GM21529 (cell line): ENCODE results near the gene ART1.
"Not testable (repeated sequence)": the region's sequence is repeated elsewhere in the genome, so short reads cannot be mapped to it uniquely, and the experiment has no call there.

Experiments
- ATAC-seq: cut with Tn5 transposase; IDR thresholded peaks from one replicate; pipeline ENCODE4 v1.9.1; 2021; ENCODE audit not compliant: unreplicated experiment

ART1 gene

DNA sequence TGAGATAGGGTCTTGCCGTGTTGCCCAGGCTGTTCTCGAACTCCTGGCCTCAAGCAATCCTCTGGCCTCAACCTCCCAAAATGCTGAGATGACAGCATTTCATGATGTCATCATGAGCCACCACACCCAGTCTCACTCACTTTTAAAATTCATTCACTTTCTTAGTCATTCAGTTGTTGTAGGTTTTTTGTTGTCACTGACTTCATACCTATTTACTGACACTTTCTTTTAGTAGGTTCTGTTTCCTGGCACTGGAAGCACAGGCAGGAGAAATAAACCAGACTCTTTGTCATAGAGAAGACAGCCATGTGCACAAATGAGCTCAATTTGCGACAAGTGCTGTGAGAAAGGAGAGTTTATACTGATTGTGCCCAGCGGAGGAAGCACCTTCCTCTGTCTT, 13.6 kb upstream of the ART1 start:
- ATAC-seq, result no peak

DNA sequence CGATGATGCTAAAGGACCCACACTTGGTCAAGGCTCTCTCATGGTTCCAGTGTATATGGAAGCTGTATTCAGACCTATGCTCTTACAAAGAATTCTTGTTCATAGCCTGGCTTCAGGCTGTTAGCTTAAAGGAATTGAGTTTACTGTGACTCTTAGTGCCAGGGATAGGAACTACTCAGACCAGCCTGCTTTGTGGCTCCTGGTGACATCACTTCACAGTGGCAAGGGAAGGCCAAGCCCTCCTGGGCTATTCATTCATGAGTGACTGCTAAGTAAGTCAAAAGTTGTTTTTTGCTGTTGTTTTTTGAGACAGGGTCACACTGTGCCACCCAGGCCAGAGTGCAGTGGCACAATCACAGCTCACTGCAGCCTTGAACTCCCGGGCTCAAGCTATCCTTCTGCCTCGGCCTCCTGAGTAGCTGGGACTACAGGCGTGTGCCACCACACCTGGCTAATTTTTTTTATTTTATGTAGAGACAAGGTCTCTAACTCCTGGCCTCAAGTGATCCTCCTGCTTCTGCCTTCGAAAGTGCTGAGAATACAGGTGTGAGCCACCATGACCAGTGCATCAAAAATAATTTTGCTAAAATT, 12.8 kb upstream of the ART1 start:
- no peak for ATAC-seq

DNA sequence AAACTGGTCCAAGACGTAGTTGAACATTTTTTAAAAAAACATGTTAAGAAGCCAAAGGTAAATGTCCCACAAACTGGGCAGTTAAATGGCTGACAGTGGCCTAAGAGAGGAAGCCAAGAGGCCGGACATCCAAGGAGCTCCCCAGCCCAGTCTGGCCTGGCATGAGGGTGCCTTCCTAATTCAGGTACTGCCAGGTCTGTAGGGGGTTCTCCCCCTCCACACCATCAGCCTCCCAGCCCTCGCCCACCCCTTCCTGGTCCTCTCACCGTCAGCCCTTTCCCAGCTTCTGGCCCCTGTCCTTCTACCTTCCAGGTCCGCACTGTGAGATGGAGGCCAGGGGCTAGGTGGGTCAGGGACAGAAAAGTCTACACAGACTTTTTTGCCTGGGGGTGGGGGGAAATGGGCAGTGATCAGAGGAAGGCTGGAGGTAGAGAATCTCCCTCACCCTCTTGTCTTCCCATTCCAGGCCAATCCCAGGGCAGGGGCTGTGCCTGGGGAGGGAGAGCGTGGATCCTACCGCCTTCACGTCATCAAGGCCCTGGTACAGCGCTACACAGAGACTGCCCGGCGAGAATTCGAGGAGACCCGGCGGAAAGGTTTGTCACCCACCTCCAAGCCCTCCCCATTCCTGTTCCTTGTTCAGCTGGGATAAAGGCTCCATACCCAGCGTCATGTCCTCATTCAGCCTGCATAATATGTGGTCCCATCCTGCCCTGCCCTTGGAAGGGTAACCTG, 9.1 kb upstream of the ART1 start:
- no peak for ATAC-seq

DNA sequence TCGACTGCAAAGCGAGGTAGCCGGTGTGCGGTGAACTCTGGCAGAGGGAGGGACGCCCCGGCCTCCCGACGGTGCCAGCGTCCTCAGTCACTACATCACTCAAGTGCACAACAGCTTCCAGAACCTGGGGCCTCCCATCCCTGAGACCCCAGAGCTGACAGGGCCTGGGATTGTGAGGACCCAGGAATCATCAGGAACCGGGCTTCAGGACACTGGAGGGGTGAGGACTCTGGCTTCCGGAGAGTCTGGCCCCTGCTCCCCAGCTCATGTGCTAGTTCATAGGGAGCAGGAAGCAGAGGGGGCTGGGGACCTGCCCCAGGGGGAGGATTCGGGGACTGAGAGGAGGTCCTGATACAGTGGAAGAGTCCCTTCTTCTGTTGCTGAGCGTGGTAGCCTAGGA, 7.7 kb upstream of the ART1 start:
- no peak for ATAC-seq

DNA sequence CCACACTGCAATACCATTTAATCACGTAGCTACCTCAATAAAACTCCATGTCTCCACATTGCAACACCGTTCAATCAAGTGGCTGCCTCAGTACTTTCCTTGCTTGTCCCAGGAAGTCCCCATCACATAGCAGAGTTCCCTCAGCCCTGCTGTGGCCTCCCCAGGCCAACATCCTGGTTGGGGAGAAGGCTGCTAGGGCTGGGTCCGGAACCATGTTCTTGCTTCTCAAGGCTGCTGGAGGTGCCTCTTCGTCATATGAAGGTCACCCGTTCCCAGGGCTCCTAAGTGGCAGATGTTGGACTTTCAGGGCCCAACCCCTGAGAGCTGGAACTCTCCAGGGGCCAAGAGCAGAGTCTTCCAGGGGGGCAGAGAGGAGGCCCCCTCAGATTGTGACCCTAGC, 6.4 kb upstream of the ART1 start:
- ATAC-seq, result no peak

DNA sequence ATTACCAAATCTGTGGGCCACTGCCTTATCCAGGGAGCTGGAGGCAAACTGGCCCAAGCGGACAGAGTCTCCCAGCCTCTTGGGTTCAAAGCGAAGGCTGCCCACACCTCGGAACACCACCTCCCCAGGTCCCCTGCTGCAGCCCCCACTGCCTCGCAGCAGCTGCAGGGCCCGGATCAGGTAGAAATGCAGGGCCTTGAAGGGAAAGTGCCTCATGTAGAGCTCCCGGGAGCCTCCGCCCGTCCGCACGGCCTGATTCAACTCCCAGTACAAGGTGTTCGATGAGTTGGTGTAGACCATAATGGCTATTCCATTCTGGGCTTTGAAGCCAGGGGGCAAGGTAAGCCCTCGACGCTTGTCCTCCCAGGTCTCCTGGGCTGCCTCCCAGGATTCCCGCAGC, 5.1 kb upstream of the ART1 start:
- ATAC-seq, result no peak

DNA sequence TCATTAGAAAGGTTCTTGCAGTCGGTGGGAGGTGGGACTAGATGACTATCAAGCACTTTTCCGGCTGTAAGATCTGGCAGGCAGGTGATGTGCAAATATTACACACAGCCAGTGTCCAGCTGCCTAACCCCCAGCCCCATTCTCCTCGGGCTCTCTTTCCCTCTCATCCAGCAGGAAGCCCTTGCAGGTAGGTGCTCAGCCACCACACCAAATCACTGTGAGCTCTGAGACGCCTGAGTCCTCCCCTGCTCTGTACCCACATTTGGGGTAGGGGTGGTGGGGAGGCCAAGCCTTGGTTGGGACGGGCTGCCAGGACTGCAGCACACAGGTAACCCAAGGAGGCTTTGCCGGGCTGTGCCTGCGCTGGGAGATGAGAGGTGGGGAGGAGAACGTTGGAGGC, 3.7 kb upstream of the ART1 start:
- ATAC-seq, result no peak

DNA sequence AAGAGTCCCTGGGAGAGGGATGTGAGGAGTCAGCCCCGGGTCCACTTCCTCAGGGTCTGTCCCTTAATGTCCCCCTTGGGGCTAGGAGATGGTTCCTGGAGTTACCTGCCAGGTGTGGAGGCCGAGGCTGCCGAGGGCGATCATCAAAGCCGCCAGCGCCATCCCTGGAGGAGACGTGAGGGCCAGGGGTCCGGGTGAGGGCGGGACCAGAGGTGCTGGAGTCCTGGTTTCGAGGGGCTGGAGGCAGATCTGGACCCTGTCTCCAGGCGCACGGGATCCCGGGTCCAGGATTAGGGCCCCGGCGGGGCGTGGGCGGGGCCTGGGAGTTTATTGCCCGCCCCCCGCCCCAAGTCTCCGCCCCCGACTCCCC, 3.2 kb upstream of the ART1 start, which contains the start of gene ART5:
ART5 (minus strand) TSS at position 292 of the 370 bp plus-strand sequence; CDS start at position 162, 130 bp downstream.
- no peak for ATAC-seq

DNA sequence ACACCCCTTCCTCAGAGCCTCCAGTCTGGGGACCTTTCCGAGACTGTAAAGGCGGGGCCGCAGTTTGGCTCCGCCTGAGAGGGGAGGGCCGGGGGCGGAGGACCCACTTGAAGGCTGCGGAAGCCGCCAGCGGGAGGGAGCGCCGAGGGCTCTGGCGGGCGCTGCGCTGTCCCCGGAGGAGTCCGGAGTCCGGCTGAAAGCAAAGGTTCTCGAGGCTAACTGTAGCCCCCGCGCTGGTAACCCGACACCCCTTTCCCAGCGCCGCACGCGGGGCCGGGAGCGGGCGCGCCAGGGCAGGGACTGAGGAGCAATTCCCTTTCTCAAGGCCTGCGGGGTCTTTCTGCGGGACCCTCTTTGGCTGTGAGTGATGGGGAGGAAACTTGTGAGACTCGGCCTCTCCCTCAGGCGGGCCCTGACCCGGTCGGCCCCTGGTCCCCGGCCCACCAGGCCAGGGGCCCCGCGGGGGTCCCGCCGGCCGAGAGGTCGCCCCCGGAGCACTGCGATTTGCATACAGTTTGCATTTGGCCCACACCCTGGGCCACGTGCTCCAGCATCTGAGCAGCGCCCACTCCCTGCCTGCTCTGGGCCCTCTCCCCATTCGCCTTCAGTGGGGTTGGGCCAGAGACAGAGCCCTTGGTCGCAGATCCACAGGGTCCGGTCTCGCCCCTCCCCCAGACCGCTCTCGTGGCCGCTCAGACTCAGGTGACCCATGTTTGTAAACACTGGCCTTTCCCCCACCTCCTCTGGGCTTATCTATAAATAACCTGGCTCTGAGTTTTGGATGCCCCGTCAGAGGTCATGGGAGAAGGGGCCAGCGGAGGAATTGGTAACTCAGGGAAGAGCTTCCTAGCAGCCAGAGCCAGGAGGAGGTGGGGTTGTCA, 2.6 kb upstream of the ART1 start:
- no peak for ATAC-seq

DNA sequence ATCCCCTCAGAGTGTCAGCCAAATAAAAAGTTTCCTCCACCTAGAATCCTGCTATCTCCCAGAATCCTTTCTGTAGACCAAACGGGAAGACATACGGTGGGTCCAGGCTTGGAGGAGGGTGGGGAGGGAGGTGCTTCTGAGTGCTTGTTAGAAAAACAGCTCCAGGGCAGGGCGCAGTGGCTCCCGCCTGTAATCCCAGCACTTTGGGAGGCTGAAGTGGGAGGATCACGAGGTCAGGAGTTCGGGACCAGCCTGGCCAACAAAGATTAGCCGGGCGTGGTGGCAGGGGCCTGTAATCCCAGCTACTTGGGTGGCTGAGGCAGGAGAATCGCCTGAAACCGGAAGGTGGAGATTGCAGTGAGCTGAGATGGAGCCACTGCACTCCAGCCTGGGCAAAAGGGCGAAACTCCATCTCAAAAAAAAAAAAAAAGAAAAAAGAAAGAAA, 1.8 kb upstream of the ART1 start:
- ATAC-seq, result not testable (repeated sequence)

DNA sequence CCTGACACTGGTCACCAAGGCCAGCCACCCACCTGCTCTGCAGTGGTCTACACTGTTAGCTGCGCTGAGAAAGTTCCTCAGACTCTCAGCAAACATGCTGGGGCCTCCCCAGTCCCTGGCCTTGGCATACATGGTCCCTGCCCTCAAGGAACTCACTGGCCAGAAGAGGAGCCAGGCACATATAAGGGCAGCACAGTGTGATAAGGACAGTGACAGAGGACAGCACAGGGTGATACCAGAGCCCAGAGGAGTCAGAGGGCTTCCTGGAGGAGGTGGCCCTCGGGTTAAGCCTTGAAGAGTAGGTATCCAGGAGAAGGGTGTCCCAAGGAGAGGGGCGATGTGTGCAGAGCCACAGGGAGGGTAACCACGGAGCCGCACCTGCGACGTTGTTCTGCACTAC, 624 bp downstream of the ART1 start:
- no peak for ATAC-seq

DNA sequence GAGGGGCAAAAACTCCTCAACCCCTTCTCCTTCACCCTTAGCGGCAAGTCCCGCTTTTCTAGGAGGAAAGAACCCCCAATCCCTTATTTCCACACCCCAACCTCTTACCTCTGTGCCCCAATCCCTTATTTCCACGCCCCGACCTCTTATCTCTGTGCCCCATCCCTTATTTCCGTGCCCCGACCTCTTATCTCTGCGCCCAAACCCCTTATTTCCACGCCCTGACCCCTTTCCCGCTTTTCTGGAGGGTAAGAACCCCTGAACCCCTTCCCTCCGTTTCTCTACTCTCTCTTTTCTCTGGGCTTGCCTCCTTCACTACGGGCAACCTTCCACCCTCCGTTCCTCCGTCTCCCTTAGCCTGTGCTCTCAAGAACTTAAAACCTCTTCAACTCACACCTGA, 3.9 kb downstream of the ART1 start:
- ATAC-seq, result not testable (repeated sequence)

DNA sequence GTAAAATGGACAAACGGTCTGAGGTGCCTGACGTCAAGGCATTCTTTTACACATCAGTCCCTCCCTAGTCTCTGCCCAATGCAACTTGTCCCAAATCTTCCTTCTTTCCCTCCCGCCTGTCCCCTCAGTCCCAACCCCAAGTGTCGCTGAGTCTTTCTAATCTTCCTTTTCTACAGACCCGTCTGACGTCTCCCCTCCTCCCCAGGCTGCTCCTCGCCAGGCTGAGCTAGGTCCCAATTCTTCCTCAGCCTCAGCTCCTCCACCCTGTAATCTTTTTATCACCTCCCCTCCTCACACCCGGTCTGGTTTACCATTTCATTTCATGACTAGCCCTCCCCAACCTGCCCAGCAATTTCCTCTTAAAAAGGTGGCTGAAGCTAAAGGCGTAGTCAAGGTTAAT, 4.4 kb downstream of the ART1 start:
- ATAC-seq, result not testable (repeated sequence)

DNA sequence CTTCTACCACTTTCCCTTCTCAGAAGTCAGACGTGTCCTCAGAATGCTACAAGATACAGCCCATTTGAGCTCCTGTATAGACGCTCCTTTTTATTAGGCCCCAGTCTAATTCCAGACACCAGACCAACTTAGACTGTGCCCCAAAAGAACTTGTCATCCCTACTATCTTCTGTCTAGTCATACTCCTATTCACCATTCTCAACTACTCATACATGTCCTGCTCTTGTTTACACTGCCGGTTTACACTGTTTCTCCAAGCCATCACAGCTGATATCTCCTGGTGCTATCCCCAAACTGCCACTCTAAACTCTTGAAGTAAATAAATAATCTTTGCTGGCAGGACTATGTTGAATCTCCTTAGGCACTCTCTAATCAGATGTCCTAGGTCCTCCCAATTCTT, 7.6 kb downstream of the ART1 start:
- not testable (repeated sequence) for ATAC-seq

DNA sequence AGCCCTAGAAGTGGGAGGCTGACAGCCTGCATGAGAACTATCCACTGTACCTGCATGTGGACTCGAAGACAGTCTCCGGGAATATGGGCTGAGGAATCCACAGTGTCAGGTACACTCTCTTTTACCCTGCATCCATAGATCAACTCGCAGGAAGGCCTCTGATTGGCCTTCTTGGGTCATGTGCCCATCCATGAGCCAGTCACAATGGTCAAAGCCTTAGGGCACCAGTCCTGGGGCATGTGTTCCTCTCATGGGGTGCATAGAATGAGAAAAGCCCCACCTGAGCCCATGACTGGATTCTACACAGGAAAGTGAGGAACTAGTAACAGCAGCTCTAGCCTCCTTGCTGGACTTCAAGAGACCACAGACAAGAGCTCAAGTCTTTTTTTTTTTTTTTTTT, 10.6 kb downstream of the ART1 start:
- ATAC-seq, result no peak

DNA sequence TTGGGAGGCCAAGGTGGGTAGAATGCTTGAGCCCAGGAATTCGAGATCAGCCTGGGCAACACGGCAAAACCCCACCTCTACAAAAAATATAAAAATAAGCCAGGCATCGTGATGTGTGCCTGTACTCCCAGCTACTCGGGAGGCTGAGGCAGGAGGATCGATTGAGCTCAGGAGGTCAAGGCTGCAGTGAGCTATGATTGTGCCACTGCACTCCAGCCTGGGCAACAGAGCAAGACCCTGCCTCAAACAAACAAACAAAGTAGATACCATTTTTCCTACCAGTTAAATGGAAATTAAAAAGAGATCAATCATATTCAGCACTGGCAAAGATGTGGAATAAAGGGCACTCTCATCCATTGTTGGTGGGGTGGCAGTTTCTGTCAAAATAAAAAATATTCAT, 12.4 kb downstream of the ART1 start:
- not testable (repeated sequence) for ATAC-seq

DNA sequence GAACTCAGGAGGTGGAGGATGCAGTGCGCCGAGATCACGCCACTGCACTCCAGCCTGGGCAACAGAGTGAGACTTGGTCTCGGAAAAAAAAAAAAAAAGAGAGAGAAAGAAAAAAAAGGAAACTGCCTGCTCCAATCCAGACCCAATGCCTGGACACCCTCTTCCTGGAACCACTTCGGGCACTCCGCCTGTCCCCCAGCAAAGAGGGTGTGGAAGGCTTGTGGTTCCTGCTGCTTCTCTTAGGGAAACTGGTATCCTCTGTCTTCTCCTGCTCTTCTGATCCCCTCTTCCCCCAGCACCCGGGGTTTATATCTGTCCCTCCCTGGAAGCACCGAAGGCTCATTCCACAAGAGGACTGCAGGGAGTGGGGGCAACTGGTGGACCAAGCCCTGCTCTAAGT, 13.3 kb downstream of the ART1 start:
- no peak for ATAC-seq

DNA sequence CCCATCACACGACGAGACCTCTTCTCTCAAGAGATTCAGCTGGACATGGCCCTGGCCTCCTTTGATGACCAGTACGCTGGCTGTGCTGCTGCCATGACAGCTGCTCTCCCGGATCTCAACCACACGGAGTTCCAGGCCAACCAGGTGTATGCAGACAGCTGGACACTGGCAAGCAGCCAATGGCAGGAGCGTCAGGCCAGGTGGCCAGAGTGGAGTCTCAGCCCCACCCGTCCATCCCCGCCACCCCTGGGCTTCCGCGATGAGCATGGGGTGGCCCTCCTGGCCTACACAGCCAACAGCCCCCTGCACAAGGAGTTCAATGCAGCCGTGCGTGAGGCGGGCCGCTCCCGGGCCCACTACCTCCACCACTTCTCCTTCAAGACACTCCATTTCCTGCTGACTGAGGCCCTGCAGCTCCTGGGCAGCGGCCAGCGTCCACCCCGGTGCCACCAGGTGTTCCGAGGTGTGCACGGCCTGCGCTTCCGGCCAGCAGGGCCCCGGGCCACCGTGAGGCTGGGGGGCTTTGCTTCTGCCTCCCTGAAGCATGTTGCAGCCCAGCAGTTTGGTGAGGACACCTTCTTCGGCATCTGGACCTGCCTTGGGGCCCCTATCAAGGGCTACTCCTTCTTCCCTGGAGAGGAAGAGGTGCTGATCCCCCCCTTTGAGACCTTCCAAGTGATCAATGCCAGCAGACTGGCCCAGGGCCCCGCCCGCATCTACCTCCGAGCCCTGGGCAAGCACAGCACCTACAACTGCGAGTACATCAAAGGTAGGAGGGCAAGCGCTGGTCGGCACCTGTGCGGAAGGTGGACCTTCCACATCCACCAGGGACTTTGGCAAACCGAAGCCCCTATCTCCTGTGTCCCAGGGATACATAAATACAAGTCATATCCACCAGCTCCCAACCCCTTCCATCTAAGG, 14.9 kb downstream of the ART1 start:
- ATAC-seq, result no peak

DNA sequence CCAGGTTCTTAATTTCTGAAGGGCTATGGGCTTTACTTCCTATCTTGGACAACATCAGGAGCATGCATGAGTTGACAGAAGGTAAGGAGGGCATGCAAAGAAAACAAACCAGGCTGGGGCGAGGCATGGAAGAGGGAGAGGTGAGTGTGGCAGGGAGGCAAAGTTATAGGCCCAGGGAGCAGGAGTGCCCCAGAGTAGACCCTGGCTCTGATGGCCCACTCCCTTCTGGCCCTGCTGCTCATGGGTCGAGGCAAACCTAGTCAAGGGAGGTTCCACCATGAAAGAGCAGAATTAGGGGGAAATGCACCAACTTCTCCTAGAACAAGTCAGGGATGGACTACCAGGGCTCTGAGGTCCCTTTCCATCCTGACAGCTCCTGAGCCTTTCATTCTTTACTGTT, 16.0 kb downstream of the ART1 start:
- no peak for ATAC-seq

DNA sequence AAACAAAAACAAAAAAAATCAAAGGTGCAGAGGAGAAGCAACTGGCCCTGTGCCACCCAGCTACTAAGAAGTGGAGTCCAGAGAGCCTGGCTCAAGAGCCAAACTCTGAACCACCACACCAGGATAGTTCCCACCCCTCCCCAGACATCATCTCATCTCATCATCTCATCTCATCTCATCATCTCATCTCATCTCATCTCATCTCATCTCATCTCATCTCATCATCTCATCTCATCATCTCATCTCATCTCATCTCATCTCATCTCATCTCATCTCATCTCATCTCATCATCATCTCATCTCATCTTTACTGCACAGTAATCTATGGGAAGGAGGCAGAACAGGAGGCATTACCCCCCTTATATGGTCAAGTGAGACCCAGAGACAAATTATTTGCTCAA, 17.9 kb downstream of the ART1 start:
- ATAC-seq, result no peak
